HG03378 (cell line): ENCODE results near the gene ACE.

Experiments
- ATAC-seq: cut with Tn5 transposase; IDR thresholded peaks from one replicate; pipeline ENCODE4 v1.9.1; 2021; ENCODE audit warnings: mild to moderate bottlenecking, moderate library complexity; ENCODE audit not compliant: unreplicated experiment

The ACE gene

DNA sequence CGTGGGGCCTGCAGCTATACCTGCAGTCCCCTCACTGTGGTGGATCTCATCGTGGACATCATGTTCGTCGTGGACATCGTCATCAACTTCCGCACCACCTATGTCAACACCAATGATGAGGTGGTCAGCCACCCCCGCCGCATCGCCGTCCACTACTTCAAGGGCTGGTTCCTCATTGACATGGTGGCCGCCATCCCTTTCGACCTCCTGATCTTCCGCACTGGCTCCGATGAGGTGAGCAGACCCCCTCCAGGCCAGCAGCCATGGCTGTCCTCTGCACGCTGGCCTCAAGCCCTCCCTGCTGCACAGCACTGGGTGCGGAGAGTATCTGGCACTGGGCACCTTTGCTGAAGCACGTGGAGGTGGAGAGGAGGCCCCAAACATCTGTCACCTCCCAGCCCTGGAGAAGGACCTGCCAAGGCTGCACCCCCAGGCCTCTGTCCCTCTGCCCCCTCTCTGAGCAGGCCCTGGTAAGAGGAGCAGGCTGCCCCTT lies 57.3 kb downstream of the ACE start:
- no peak for ATAC-seq

DNA sequence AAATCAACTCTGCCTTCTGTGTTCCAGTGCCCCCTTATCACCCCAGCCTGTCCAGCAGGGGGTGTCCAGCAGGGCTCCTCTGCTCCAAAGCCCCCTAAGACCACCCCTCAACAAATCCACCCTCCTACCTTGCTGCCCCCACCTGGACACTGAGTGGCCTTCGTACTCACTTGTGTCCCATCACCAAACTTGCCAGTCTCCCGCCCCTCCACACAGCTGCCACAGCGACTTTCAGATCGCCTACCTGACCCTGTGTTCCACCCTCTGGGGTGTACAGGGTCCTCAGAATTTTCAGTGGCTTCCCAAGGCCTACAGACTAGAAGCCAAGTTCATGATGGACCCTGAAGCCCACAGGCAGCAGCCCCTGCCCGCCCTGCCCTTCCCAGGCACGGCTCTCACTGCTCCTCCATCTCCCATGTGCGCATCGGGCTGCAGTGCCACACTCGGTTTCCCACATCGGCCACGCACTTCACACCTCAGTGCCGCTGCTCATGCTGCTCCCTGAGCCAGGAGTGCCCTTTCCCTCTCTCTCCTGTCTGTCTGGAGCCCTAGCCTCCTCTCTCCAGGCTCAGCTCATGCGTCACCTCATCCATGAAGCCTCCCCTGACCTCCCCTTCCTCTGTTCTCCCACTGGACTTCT lies 58.1 kb downstream of the ACE start:
- ATAC-seq, result no peak

DNA sequence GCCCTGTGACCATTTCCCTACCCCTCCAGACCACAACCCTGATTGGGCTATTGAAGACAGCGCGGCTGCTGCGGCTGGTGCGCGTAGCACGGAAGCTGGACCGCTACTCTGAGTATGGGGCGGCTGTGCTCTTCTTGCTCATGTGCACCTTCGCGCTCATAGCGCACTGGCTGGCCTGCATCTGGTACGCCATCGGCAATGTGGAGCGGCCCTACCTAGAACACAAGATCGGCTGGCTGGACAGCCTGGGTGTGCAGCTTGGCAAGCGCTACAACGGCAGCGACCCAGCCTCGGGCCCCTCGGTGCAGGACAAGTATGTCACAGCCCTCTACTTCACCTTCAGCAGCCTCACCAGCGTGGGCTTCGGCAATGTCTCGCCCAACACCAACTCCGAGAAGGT lies 58.8 kb downstream of the ACE start:
- no peak for ATAC-seq

DNA sequence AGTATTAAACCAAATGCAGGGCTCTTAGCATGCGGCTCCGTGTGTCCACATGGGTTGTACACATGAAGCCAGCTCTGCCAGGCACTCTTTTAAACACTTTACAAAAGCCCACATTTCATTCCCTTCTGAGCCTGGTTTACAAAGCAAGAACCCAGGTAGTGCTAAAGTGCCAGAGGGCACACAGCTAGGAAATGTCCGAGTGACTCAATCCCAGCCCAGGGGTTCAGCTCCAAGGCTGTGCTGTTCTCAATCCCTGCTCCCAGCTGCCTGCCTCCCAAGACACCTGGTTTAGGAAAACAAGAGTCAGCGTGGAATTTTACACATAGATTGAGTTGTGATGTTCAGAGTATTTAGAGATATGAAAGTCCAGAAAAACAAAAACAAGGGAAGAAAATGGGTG lies 60.1 kb downstream of the ACE start:
- ATAC-seq, result no peak

DNA sequence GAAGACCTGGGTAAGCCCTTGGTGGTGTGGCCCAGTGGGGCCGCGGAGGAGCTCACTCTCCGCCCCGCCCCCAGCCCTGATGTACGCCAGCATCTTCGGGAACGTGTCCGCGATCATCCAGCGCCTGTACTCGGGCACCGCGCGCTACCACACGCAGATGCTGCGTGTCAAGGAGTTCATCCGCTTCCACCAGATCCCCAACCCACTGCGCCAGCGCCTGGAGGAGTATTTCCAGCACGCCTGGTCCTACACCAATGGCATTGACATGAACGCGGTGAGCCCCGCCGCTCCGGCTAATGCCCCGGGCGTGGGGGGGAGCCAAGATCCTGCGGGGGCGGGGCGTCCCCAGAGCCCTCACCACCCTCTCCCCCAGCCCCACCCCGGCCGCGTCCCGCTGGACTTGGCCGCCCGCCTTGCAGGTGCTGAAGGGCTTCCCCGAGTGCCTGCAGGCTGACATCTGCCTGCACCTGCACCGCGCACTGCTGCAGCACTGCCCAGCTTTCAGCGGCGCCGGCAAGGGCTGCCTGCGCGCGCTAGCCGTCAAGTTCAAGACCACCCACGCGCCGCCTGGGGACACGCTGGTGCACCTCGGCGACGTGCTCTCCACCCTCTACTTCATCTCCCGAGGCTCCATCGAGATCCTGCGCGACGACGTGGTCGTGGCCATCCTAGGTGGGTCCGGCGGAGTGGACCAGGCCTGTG lies 61.3 kb downstream of the ACE start:
- no peak for ATAC-seq

GRCh38 chr17:63538693-63539595 lies 62.1 kb downstream of the ACE start:
- ATAC-seq, result no peak

DNA sequence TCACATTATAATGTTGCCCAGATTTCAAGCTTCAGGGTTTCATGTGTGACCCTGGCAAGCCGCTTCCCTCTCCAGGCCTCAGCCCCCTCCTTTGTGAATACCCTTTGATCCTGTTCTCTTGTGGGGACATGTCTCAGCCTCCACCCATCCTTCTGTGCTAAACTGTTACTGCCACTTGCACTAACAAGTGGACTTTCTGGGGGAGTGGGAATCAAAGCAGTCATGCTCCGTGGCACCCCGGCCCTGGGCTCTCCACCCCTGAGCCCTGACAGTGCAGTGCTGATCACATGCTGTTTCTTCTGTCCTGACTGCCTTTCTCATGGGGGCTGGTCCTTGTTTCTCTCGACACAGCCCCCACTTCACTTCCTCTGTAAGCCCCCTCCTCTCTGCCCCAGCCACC lies 63.7 kb downstream of the ACE start:
- no peak for ATAC-seq

GRCh38 chr17:63542218-63542545 lies 65.3 kb downstream of the ACE start:
- ATAC-seq, result no peak

GRCh38 chr17:63542942-63543821 lies 66.3 kb downstream of the ACE start:
- ATAC-seq, result no peak

DNA sequence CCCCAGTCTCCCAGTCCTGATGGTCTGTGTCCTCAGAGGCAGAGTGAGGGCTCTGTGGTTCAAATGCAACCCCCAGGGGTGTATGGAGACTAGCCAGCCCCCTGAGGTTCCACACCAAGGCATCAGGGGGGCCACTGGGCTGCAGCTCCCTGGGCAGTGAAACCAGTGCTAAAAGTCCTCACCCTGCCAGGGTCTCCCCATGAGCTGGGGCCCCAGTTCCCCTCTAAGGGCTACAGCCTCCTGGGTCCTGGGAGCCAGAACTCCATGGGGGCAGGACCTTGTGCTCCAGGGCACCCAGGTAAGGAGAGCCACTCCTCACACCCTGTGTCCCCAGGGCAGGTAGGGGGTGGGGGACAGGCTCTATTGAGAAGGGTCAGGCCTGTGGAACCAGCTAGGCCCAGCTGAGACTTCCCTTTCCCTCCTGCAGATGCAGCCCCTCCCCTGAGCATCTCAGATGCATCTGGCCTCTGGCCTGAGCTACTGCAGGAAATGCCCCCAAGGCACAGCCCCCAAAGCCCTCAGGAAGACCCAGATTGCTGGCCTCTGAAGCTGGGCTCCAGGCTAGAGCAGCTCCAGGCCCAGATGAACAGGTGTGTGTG lies 67.1 kb downstream of the ACE start:
- ATAC-seq, result no peak

- no peak for ATAC-seq
Measured at GRCh38 chr17:63544467-63545301, 67.8 kb downstream of the ACE start.

DNA sequence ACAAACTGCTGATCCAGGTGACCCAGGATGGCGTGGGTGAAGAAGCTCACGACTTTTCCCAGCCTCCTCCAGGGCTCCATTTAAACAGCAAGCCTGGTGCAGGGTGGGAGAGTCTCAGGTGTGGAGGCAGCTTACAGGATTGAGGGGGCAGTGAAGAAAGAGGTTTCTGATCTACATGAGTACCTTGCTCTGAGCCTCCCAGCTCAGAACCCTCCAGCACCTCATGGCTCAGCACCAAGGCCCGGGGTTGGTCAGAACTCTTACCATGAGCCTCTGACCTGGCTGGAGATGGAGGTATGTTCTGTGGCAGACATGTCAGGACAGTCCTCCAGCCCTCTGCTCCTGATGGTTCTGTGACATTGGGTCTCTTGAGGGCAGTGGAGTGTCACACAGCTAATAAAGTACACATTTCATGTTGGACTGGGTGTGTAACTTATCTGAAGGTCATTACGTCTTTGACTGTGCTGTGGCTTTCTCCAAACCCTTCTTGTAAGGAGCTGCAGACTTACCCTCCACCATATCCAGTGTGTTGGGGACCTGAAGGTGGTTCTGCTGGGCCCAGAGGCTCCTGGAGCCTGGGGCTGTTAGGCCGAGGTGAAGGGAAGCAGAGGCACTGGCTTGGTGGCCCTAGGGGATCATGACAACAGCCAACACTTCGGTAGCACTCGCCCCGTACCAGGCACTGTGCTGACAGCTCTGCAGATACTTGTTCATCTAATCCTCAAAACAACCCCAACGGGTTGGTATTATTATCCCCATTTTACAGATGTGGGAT lies 69.6 kb downstream of the ACE start:
- ATAC-seq, result no peak

DNA sequence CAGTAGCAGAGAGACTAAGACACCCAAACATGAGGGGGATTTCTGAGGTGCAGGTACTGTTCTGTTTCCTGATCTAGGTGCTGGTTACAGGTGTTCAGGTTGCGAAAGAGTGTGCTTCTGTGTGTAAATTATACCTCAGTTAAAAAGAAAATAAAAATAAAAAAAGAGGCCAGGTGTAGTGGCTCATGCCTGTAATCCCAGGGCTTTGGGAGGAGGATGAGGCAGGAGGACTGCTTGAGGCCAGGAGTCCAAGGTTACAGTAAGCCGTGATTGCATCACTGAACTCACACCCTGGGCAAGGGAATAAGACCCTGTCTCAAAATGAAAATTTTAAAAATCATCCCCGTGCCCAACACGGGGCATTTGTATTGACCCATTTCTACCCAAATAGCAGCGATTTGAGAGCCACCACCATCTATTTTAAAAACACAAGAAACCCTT lies 70.2 kb downstream of the ACE start:
- ATAC-seq, result no peak
